ENCODE results near the gene SUN3.

Gene SUN3

GRCh38 chr7:48042216-48042615 is 13.3 kb upstream of the SUN3 start:
- ATAC-seq (replicated peaks), result no peak
- no peak overlapping the region for H3K27ac Mint-ChIP-seq
- H3K36me3 Mint-ChIP-seq, result no peaks in the 10 kb centered on the region
- no peaks in the 10 kb centered on the region for H3K9me3 Mint-ChIP-seq
- peaks cover 0 to 4% of the 10 kb centered on the region in 2 donors for H3K4me1 Mint-ChIP-seq
- no peak for DNase-seq
- peaks cover 16 to 33% of the 10 kb centered on the region in 2 donors for H3K27me3 Mint-ChIP-seq
- H3K4me3 Mint-ChIP-seq, result no peak overlapping the region

GRCh38 chr7:48041653-48041970 is 12.7 kb upstream of the SUN3 start:
- Mint-ChIP-seq H3K4me3 (no peak overlapping the region), H3K4me1 (peaks cover 0 to 4% of the 10 kb centered on the region in 2 donors), H3K9me3 (no peaks in the 10 kb centered on the region), H3K36me3 (no peaks in the 10 kb centered on the region), H3K27me3 (peaks cover 22 to 39% of the 10 kb centered on the region in 2 donors), H3K27ac (no peak overlapping the region)
- ATAC-seq (replicated peaks) (no peak), DNase-seq (no peak)

- H3K27me3 Mint-ChIP-seq, result peaks cover 27 to 39% of the 10 kb centered on the region in 2 donors
- no peaks in the 10 kb centered on the region for H3K9me3 Mint-ChIP-seq
- no peaks in the 10 kb centered on the region for H3K36me3 Mint-ChIP-seq
- H3K4me3 Mint-ChIP-seq, result no peak overlapping the region
- H3K4me1 Mint-ChIP-seq, result peaks cover 0 to 2% of the 10 kb centered on the region in 2 donors
- no peak overlapping the region for H3K27ac Mint-ChIP-seq
- no peak for DNase-seq
- no peak for ATAC-seq (replicated peaks)
These were observed 12.2 kb upstream of the SUN3 start for GRCh38 chr7:48040944-48041652.

- Mint-ChIP-seq H3K4me3 (no peak overlapping the region), H3K27me3 (peaks cover 24 to 38% of the 10 kb centered on the region in 2 donors), H3K9me3 (no peaks in the 10 kb centered on the region), H3K36me3 (no peaks in the 10 kb centered on the region), H3K27ac (no peak overlapping the region), H3K4me1 (peaks cover 7% of the 10 kb centered on the region in 2 donors)
- ATAC-seq (replicated peaks) (no peak), DNase-seq (no peak)
These were observed 10.1 kb upstream of the SUN3 start for GRCh38 chr7:48038815-48039506.

GRCh38 chr7:48035967-48036478 is 7.1 kb upstream of the SUN3 start:
- Mint-ChIP-seq H3K27ac (peak overlapping the region; percentile 84), H3K27me3 (peaks cover 35 to 53% of the 10 kb centered on the region in 2 donors), H3K9me3 (peaks cover 0 to 1% of the 10 kb centered on the region in 2 donors), H3K4me1 (peaks cover 7% of the 10 kb centered on the region in 2 donors), H3K4me3 (peak overlapping the region; percentile 74 to 81), H3K36me3 (no peaks in the 10 kb centered on the region)
- DNase-seq (no peak), ATAC-seq (replicated peaks) (peak in 1 of 2 donors; percentile 27)

GRCh38 chr7:48035301-48035966 is 6.5 kb upstream of the SUN3 start, which contains the start of gene C7orf57:
Gene C7orf57, plus strand, starts transcription at chr7:48035543. Its CDS starts 766 bp downstream, at chr7:48036309.
- Mint-ChIP-seq H3K27ac (peak within 1 kb of the TSS; percentile 84), H3K9me3 (peaks cover 0 to 1% of the 10 kb centered on the region in 2 donors), H3K4me3 (peak within 1 kb of the TSS; percentile 74 to 81), H3K36me3 (no peaks in the 10 kb centered on the region), H3K27me3 (peaks cover 37 to 58% of the 10 kb centered on the region in 2 donors), H3K4me1 (peaks cover 7% of the 10 kb centered on the region in 2 donors)
- ATAC-seq (replicated peaks) (peak; percentile 98), DNase-seq (peak; percentile 70)

- H3K9me3 Mint-ChIP-seq, result peaks cover 0 to 1% of the 10 kb centered on the region in 2 donors
- H3K4me3 Mint-ChIP-seq, result no peak overlapping the region
- H3K27ac Mint-ChIP-seq, result no peak overlapping the region
- H3K36me3 Mint-ChIP-seq, result no peaks in the 10 kb centered on the region
- H3K27me3 Mint-ChIP-seq, result peaks cover 48 to 73% of the 10 kb centered on the region in 2 donors
- ATAC-seq (replicated peaks), result no peak
- peaks cover 7% of the 10 kb centered on the region in 2 donors for H3K4me1 Mint-ChIP-seq
- no peak for DNase-seq
These were observed 5.0 kb upstream of the SUN3 start for GRCh38 chr7:48033922-48034321.

GRCh38 chr7:48031111-48031510 is 2.2 kb upstream of the SUN3 start:
- ATAC-seq (replicated peaks) (no peak), DNase-seq (no peak)
- H3K4me3 Mint-ChIP-seq, result no peak overlapping the region
- no peaks in the 10 kb centered on the region for H3K36me3 Mint-ChIP-seq
- peaks cover 0 to 1% of the 10 kb centered on the region in 2 donors for H3K9me3 Mint-ChIP-seq
- H3K4me1 Mint-ChIP-seq, result peaks cover 6 to 7% of the 10 kb centered on the region in 2 donors
- no peak overlapping the region for H3K27ac Mint-ChIP-seq
- H3K27me3 Mint-ChIP-seq, result peaks cover 33 to 58% of the 10 kb centered on the region in 2 donors

- no peak overlapping the region for H3K4me3 Mint-ChIP-seq
- H3K36me3 Mint-ChIP-seq, result no peaks in the 10 kb centered on the region
- DNase-seq (no peak), ATAC-seq (replicated peaks) (no peak)
- no peaks in the 10 kb centered on the region for H3K4me1 Mint-ChIP-seq
- no peak overlapping the region for H3K27ac Mint-ChIP-seq
- H3K27me3 Mint-ChIP-seq, result peaks cover 30 to 50% of the 10 kb centered on the region in 2 donors
- peaks cover 9 to 14% of the 10 kb centered on the region in 2 donors for H3K9me3 Mint-ChIP-seq
These were observed 3.3 kb downstream of the SUN3 start for GRCh38 chr7:48025624-48026023.

- Mint-ChIP-seq H3K27ac (no peak overlapping the region), H3K36me3 (no peaks in the 10 kb centered on the region), H3K9me3 (peaks cover 9 to 12% of the 10 kb centered on the region in 2 donors), H3K4me3 (no peak overlapping the region), H3K27me3 (peaks cover 38 to 57% of the 10 kb centered on the region in 2 donors), H3K4me1 (no peaks in the 10 kb centered on the region)
- ATAC-seq (replicated peaks) (no peak), DNase-seq (no peak)
These were observed 11.2 kb downstream of the SUN3 start for GRCh38 chr7:48017674-48018073.

- Mint-ChIP-seq H3K27ac (no peak overlapping the region), H3K4me1 (peaks cover 2 to 3% of the 10 kb centered on the region in 2 donors), H3K9me3 (peaks cover 5 to 12% of the 10 kb centered on the region in 2 donors), H3K36me3 (no peaks in the 10 kb centered on the region), H3K4me3 (no peak overlapping the region), H3K27me3 (peaks cover 38 to 51% of the 10 kb centered on the region in 2 donors)
- no peak for DNase-seq
- no peak for ATAC-seq (replicated peaks)
These were observed 12.3 kb downstream of the SUN3 start for GRCh38 chr7:48016641-48017040.

- Mint-ChIP-seq H3K27me3 (peaks cover 9 to 16% of the 10 kb centered on the region in 2 donors), H3K36me3 (no peaks in the 10 kb centered on the region), H3K9me3 (no peaks in the 10 kb centered on the region), H3K4me3 (no peak overlapping the region), H3K27ac (no peak overlapping the region), H3K4me1 (peaks cover 13 to 15% of the 10 kb centered on the region in 2 donors)
- DNase-seq (no peak), ATAC-seq (replicated peaks) (no peak)
These were observed 17.0 kb downstream of the SUN3 start for GRCh38 chr7:48011951-48012350.

- Mint-ChIP-seq H3K36me3 (no peaks in the 10 kb centered on the region), H3K27me3 (peaks cover 5 to 12% of the 10 kb centered on the region in 2 donors), H3K4me1 (peaks cover 13 to 15% of the 10 kb centered on the region in 2 donors), H3K27ac (no peak overlapping the region), H3K4me3 (no peak overlapping the region), H3K9me3 (no peaks in the 10 kb centered on the region)
- ATAC-seq (replicated peaks) (peak; percentile 39 to 61), DNase-seq (no peak)
These were observed 17.6 kb downstream of the SUN3 start for GRCh38 chr7:48011323-48011722.

- Mint-ChIP-seq H3K27me3 (peaks cover 0 to 4% of the 10 kb centered on the region in 2 donors), H3K9me3 (no peaks in the 10 kb centered on the region), H3K4me1 (peaks cover 16% of the 10 kb centered on the region in 2 donors), H3K4me3 (no peak overlapping the region), H3K36me3 (no peaks in the 10 kb centered on the region), H3K27ac (no peak overlapping the region)
- DNase-seq (no peak), ATAC-seq (replicated peaks) (no peak)
These were observed 19.0 kb downstream of the SUN3 start for GRCh38 chr7:48009954-48010353.
